WTC11 (cell line): ENCODE results near the gene SKP1.

Experiments
- ATF3 ChIP-seq: sonication (generic); formaldehyde crosslinking; conservative IDR thresholded peaks from 2 replicates; pipeline ENCODE4 v1.8.1; 2022; ENCODE audit warnings: mild to moderate bottlenecking, missing genetic modification reagents
- CTCF ChIP-seq: fragments of 200-600 bp; IDR thresholded peaks from 2 replicates; pipeline ENCODE4 v1.8.0; 2022; ENCODE audit warnings: antibody characterized with exemption
- GABPB1 ChIP-seq: sonication (generic); formaldehyde crosslinking; IDR thresholded peaks from 2 replicates; pipeline ENCODE4 v1.8.1; 2023; ENCODE audit warnings: mild to moderate bottlenecking, missing genetic modification reagents
- GRHL2 ChIP-seq: fragments of 250-450 bp; sonication (Bioruptor Pico); IDR thresholded peaks from 2 replicates; pipeline ENCODE4 v1.8.0; 2022; ENCODE audit warnings: mild to moderate bottlenecking, moderate library complexity; ENCODE audit not compliant: insufficient replicate concordance, severe bottlenecking

- TF ChIP-seq CTCF (no peak), GRHL2 (CRISPR knock-in tag) (no peak), ATF3 (CRISPR knock-in tag) (no peak), GABPB1 (CRISPR knock-in tag) (no peak)
These were observed 49.3 kb downstream of the SKP1 start for GRCh38 chr5:134127376-134127861.
